Stimulated activated CD8-positive, alpha-beta memory T cell treated with anti-CD3 and anti-CD28 coated beads, Interleukin-4, amount 100 ng/mL, for 4 hours (primary cell): ENCODE measurements around the gene NUDT6.

ENCODE experiments used
- DNase-seq, 2 donors: peaks; one replicate each; pipeline ENCODE4 v3.0.0-alpha.2; 2020; ENCODE audit warnings: low read depth in 2 of 2, low spot score in 1 of 2

NUDT6 gene

DNA sequence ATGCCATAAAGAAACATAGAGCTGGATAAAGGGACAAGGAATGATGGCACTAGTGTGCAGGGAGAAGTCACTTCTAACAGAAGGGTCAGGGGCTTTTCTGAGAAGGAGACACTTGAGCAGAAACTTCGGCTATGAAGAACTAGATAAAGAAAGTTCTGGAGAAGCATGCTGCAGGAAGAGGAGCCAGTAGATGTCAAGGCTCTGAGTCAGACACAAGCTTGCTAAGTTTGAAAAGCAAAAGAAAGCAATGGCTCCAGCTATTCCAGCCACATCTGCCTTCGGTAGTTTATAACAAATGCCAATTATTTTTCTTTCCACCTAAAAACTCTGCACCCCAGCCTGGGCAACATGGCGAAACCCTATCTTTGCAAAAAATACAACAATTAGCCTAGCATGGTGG, 7.5 kb downstream of the NUDT6 start:
- DNase-seq: no peak

DNA sequence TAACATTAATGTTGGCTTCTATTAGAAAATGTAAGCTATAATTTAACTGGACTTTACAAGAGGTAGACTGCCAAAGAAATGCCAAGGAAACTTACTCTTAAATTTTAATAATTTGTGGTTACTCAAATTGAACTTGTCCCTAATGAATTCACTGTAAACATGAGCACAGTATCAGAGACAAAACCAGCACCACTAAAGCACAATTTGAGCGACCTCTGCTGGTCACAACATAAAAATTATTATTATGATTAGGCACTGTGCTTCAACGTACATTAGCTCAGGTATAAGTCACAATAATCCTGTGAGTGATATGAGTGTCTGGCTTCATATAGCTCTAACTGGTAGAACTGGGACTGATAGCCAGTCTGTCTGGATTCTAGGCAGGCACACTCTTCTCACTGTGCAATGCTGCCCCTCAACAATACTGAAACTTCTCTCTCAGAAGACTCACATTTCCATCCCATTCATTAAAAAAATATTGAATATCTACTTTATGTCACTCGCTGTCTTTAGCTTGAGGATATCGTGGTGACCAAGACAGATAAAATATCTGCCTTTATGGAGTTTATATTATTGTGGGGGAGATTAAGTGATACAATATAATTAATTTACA, 8.0 kb downstream of the NUDT6 start:
- no peak for DNase-seq

DNA sequence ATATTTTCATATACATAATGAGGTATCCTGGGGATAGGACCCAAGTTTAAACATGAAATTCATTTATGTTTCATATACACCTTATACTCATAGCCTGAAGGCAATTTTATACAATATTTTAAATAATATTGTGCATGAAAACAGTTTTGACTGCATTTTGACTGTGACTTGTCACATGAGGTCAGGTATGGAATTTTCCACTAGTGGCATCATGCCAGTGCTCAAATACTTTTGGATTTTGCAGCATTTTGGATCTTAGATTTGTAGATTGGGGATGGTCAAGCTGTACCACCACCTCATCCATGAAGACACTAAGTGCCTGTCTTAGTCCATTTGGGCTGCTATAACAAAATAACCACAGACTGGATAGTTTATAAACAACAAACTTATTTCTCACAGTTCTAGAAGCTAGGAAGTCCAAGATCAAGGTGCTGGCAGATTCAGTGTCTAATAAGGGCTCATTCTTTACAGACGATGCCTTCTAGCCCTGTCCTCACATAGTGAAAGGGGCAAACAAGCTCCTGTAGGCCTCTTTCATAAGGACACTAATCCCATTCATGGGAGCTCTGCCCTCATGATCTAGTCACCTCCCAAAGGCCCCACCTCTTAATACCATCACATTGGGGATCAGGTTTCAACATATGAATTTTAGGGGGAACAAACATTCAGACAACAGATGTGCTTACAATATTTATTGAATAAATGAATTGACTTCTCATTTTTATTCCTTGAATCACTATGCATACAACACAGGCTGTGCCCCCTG, 9.4 kb downstream of the NUDT6 start:
- DNase-seq: no peak

DNA sequence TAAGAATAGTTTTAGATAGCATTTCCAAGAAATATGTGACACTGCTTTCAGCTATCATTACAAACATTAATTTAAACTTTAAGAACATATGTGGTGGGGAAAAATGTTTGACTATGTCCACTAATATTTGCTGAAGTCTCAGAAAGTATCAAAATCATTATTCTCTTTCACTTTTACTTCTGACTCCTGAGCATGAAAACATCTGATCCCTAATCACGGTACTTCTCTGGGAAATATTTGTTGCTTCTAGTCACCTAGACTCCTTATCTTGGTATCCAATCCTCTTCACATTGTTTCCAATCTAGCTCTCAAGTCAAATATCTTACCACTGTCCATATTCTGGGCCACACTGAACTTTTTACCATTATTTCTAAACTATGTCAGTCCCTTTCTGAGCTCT, 10.8 kb downstream of the NUDT6 start:
- DNase-seq: no peak

DNA sequence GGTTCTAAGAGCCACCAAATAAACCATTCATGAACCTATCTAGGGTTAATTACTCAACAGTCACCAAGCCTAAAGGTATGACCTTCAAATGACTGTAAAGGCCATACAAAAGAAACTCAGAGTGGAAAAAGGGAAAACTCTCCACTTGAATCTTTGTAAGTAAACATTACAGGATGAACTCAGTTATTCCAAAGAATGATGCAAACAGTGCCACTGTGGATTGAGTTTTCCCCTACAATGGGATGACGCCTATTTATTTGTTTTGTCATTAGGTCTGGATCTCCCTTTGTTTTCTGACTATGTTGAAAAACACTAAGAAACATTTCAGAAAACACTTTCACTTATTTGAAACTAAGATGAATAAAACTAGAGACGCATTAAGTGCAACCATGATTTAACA, 12.7 kb downstream of the NUDT6 start:
- DNase-seq: no peak

DNA sequence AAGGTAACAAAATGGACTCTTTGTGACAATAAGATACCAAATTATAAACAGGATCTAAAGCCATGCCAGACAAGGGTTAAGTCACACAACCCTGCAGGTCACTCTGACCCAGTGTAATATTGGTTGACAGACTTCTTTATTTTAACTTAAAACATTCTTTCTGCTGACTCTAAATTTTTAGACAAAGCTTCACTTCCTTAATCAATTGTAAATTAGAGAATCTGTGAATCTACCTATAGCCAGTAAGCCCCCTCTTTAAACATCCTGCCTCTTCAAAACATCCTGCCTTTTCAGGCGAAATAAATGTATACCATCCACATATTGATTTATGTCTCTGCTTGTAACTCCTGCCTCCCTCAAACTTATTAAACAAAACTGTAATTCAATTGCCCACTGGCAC, 14.2 kb downstream of the NUDT6 start:
- DNase-seq: no peak

DNA sequence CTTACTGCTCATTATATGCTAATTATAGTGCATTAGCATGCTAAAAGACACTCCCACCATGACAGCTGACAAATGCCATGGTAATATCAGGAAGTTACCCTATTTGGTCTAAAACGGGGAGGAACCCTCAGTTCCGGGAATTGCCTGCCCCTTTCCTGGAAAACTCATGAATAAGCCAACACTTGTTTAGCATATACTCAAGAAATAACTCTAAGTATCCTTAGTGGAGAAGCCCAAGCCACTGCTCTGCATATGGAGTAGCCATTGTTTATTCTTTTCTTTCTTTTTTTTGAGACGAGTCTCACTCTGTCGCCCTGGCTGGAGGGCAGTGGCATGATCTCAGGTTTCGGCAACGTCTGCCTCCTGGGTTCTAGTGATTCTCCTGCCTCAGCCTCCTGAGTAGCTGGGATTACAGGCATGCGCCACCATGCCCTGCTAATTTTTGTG, 15.5 kb downstream of the NUDT6 start:
- DNase-seq: no peak

DNA sequence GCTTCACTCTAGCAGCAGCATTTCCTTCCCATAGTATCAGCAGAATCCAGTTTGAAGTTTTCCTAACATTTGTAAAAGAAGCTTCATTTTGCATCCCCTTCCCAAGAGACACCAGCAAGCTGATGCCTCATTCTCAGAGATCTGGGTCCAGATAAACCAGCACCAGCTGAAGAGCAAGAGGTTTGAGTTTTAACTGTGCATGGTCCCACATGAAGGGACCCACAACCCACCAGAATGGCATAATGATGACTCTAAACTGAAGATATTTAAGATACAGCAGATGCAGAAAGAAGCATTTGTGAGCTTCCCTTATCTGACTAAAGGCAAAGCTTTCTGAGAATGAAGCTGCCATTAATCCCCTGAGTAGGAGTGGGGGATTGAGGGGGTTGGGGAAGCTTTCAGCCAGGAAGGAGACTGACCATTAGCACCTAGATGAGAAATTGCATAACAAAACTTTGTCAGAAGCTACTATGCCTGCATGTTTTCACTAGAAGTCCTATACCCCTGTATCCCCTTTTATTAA, 18.6 kb downstream of the NUDT6 start:
- no peak for DNase-seq

DNA sequence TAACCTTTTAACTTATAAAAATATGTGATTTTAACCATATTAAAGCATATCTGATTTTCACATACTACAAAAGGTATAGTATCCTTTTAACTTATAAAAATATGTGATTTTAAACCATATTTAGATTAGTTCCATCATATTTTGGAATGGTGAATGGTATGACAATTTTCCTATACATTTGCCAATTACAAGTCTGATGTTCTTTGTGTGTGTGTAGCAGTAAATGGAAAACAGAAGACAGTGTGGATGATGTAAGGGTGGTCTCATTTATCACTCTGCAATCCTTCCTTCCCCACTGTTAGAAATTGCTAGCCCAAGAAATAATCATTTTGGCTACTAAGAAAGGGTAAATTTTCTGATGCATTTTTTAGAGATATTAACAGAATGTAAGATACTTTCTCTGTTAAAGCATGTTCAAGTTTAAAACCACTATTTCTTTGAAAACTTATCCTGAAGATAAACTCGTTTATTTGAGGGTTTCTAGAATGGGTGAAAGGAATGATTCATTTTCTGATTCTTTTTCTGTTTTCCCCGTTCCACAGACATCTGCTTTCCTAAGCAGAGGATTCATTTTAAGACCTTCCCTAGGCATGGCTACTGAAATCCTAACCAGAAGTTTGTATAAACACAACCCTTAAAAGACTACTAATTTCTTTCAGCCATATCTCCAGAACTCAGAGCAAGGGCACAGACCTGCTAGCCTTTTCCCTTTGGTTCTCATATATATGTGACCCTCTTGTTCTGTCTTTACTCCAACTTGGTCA, 21.0 kb downstream of the NUDT6 start:
- no peak for DNase-seq

DNA sequence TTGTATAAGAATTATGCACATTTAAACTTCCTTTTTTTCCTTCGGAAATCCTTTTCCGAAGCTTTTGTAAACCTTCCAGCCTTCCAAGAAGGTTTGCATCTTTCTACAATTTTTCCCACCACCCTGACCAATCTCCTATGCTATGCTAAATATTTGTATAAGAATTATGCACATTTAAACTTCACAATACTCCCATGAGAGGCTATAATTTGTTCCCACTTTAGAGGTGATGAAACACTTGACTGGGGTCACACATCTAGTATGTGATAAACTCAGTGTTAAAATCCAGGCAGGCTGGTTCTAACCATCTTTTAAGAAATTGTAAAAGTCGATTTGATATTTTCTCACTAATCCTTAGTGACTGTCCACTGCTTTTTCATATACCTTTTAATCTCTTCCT, 22.1 kb downstream of the NUDT6 start:
- DNase-seq: no peak

DNA sequence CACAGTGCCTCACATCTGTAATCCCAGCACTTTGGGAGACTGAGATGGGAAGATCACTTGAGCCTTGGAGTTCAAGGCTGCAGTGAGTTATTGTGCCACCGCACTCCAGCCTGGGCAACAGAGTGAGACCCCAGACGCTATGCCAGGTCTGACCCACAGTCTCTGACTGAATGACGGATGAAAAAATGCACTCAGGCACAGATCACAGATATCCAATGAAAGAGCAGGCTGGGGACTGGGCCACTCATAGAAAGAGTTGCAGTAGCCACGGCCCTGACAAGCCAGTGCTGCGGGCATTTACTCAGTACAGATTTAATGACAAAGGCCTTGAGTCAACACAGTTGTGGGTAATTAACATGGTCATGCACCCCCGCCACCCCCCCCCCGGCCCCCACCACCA, 22.7 kb downstream of the NUDT6 start:
- no peak for DNase-seq

DNA sequence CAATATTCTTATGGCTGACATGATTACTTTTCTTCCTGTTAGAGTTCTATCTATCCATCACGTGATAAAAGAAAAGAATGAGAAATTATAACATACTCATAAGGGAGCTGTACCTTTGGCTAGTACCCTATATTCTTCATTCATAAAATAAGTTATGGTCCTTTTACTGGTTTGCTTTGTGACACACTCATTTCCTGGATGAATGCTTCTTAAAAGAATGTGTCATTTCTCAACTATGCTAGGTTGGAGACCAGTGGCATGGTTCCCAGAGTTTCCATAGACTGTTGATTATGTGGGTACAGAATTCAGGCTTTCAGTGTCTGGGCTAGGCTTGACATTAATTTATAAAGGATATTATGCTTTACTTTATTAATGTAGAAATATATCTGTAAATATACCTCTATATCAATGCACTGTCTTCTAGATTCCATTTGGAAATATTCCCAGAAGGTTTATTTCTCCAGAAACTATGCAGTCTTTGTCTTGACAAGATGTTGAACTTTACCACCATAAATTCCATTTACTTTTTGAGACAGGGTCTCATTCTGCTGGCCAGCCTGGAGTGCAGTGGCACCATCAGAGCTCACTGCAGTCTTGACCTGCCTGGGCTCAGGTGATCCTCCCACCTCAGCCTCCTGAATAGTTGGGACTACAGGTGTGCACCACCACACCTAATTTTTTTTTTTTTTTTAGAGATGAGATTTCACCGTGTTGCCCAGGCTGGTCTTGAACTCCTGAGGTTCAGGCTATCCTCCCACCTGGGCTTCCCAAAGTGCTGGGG, 23.8 kb downstream of the NUDT6 start:
- DNase-seq: no peak

DNA sequence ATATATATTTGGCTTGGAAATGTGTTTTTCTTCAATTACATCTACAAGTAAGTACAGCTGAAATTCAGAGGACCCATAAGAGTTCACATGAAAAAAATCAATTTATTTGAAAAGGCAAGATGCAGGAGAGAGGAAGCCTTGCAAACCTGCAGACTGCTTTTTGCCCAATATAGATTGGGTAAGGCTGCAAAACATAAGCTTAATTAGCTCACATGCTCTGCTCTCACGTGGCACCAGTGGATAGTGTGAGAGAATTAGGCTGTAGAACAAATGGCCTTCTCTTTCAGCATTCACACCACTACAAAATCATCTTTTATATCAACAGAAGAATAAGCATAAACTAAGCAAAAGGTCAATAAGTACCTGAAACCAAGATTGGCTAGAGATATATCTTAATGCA, 26.1 kb downstream of the NUDT6 start:
- no peak for DNase-seq

DNA sequence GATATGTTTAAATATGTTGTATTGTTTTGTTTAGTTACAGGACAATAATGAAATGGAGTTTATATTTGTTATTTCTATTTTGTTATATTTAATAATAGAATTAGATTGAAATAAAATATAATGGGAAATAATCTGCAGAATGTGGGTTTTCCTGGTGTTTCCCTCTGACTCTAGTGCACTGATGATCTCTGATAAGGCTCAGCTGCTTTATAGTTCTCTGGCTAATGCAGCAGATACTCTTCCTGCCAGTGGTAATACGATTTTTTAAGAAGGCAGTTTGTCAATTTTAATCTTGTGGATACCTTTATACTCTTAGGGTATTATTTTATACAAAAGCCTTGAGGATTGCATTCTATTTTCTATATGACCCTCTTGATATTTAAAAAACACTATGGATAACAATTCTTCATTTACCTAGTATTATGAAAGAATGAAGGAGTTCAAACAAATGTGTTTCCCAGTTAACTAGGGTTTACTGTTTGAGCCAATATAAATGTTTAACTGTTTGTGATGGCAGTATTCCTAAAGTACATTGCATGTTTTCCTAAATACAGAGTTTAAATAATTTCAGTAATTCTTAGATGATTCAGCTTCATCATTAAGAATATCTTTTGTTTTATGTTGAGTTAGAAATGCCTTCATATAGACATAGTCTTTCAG, 26.9 kb downstream of the NUDT6 start:
- DNase-seq: no peak

DNA sequence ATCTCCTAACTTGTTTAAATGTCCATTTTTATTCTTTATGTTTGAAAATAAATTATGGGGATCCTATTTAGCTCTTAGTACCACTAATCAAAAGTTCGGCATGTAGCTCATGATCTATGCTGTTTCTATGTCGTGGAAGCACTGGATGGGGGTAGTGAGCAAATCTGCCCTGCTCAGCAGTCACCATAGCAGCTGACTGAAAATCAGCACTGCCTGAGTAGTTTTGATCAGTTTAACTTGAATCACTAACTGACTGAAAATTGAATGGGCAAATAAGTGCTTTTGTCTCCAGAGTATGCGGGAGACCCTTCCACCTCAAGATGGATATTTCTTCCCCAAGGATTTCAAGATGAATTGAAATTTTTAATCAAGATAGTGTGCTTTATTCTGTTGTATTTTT, 27.6 kb downstream of the NUDT6 start:
- DNase-seq: no peak

DNA sequence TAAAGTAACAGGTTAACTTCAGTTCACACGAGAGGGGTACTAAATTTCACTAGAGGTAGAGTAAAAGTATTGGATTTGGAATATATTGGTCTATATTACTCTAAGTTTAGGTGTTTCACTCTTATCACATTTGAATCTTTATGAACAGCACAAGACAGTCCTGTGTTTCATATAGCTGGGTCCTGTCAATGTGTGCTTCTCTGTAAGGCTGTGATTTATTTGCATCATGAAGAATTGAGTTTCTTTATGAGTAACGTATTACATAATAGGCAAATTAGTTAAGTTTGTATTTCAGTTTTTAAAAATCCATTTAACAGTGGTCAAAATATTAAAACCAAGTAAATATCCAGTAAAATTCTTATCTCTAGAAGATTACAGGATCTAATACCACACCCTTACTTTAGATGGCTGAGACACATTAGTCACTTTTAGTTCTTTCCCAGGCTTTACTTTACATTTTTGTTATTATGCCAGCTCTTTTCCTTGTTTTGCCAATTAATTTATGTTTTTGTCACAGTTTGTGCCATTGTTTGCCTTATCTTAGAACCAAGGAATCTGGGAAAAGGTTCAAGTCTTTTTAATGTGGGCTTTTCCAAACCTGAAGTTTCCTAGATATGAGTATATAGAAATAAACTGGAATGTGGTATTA, 32.1 kb downstream of the NUDT6 start:
- DNase-seq: no peak

DNA sequence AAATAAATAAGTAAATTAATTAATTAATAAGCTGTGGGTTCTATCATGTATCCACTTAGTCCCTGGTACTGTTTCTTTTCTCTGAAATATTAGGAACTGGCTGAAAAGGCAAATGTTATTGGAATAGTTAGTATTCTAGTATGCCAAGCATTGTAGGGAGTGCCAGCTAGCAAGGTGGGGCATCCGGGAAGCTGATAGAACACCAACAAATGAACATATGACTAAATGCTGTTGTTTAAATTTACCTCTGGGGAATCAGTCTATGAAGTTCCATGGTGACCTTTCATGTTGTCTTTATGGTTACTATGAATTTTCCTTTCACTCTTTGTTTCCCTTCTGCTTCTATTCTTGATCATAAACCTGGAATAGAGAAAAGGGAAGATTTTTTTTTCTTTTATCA, 32.7 kb downstream of the NUDT6 start:
- DNase-seq: no peak

DNA sequence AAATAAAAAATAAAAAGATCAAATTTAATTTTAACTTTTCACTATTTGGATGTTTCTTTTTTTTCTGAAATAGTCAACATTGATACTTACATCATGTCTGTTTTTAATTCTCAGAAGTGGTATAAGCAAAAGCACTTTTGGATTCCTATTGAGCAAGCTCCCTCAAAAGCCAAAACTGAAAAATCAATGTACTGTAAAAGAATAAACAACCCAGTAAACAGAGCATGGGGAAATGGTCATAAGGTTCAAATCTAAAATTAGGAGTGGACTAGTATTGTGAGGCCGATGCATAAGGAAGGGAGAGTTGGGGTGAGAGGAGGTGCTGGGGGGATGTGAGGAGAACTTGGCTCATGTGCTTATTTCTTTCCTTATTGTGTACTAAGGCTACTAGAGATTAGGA, 37.9 kb downstream of the NUDT6 start:
- DNase-seq: no peak

DNA sequence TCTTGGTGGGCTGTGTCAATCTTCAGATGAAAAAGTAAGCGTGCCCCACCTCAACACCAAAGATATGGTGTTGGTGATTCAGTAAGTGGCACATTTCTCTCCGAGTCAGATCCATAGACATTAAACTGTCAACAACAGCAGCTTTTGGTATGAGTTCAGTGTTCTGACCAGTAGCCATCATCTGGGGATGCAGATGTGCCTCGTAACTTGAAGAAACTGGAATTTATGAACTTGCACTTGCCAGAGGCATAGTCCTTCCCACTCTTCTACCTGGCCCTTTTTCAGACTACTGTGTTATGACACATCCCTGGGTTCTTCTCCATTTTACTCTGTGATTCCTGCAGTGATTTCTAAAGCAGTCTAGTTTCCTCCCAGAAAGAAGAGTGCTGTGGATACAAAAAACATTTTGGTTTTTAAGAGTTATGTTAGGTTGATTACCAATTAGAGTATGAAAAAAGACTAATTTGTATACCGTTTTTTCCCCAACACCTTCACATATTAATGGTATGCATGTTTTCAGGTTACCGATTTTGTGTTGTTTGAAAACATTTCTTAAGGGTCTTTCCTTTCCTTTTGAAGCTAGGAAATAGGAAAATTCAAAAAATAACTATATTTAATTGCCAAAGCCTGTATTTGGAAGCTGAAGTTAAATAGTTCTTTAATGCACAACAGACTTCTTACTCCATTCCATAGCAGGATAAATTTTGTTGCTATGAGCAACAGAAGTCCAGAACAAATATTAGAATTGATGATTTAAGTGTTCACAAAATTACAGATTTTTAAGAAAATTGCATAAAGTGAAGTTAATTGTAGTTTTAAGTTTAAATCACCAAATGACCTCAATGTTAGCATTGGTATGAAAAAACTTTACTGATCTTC, 39.3 kb downstream of the NUDT6 start:
- no peak for DNase-seq
